Measurements from ENCODE around the gene TDRD9.

DNA sequence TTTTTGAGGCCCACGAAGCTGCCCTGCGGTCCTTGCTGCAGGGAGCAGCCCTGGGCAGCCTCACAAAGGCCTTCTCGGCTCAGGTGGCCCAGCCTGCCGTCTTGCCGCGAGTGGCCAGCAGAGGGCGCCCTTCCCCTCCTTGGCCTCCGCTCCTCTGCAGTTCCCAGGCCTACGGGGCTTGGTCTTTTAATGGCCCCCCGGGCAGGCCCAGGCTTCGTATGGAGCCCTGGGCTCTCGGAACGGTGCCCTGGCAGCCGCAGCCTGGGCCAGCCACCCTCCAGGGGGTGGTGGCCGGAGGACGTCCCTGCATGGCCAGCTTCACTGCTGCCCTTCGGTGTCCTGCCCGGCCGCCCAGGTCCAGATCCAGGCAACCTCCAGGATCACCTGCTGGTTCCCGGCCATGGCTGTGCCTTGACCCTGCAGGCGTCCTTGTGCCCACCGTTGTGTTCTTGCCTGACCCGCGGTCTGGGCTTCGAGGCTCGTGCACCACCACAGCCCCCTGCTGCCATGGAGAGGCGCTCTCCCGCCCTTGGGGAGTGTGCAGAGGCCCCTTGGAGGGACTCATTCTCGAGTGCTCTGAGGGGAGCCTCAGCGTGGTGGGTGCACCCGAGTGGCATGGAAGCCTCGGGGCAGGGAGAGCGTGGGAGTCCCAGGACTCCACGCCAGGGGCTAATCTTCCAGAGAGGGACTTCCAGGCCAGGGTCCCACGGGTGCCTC is 166.6 kb downstream of the TDRD9 start:
- TF ChIP-seq EZH2 (optimal IDR thresholded peaks at IDR 0.05; ENCODE audit: low read depth, low read length), result no peak
- TF ChIP-seq, protein P1, sequence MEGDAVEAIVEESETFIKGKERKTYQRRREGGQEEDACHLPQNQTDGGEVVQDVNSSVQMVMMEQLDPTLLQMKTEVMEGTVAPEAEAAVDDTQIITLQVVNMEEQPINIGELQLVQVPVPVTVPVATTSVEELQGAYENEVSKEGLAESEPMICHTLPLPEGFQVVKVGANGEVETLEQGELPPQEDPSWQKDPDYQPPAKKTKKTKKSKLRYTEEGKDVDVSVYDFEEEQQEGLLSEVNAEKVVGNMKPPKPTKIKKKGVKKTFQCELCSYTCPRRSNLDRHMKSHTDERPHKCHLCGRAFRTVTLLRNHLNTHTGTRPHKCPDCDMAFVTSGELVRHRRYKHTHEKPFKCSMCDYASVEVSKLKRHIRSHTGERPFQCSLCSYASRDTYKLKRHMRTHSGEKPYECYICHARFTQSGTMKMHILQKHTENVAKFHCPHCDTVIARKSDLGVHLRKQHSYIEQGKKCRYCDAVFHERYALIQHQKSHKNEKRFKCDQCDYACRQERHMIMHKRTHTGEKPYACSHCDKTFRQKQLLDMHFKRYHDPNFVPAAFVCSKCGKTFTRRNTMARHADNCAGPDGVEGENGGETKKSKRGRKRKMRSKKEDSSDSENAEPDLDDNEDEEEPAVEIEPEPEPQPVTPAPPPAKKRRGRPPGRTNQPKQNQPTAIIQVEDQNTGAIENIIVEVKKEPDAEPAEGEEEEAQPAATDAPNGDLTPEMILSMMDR (IDR thresholded peaks at IDR 0.05; ENCODE audit: low read length), result peak; percentile 58

All from MM.1S (cell line).